Fibroblast of the conjunctiva (primary cell): ENCODE measurements around the gene PHETA2.

Experiments
- DNase-seq: peaks from one replicate; pipeline ENCODE4 v3.0.0-alpha.2; 2010; ENCODE audit warnings: low read depth

Gene PHETA2

DNA sequence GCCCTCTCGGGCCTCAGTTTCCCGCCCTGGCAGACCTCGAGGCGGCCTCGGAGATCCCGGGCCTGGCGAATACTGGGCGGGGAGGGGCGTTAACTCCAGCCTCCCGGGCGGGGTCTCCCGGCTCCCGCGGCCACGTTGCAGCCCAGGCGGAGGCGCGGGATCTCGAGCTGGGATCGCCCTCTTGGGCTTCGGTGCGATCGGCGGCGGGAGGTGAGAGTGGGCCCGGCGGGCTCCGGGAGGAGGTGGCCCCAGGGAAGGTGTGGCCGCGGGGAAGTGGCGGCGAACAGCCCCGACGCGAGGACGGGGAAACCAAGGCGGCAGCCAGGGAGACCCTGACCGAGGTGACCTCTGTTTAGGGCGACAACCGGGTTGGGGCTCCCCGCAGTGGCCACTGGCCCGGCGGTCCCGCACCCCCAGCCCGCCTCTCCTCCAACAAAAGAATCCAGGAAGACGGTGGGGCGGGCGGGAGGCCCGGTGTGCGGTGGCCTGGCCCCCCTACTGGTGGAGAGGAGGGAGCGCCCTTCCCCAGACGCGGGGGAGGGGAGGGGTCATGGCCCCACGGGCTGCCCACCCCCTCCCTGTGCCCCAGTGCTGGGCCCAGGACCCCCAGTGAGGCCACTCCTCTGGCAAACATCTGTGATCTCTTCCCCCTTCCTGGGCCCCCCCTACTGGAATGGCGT lies at the start of gene PHETA2:
Gene PHETA2, plus strand, starts transcription at position 117 of the 680 bp plus-strand sequence. CDS start 3,046 bp downstream, outside the sequence.
- DNase-seq, result no peak

- DNase-seq, result no peak
These were observed 48.6 kb upstream of the PHETA2 start for GRCh38 chr22:42025421-42025820.

DNA sequence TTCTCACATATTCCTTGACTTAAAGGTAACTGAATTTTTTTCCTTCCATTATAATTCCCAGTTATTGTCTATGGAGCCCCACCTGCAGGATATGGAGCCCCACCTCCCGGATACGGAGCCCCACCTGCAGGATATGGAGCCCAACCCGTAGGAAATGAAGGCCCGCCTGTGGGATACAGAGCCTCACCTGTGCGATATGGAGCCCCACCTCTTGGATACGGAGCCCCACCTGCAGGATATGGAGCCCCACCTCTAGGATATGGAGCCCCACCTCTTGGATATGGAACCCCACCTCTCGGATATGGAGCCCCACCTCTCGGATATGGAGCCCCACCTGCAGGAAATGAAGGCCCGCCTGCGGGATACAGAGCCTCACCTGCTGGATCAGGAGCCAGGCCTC lies 47.3 kb upstream of the PHETA2 start:
- DNase-seq, result no peak

DNA sequence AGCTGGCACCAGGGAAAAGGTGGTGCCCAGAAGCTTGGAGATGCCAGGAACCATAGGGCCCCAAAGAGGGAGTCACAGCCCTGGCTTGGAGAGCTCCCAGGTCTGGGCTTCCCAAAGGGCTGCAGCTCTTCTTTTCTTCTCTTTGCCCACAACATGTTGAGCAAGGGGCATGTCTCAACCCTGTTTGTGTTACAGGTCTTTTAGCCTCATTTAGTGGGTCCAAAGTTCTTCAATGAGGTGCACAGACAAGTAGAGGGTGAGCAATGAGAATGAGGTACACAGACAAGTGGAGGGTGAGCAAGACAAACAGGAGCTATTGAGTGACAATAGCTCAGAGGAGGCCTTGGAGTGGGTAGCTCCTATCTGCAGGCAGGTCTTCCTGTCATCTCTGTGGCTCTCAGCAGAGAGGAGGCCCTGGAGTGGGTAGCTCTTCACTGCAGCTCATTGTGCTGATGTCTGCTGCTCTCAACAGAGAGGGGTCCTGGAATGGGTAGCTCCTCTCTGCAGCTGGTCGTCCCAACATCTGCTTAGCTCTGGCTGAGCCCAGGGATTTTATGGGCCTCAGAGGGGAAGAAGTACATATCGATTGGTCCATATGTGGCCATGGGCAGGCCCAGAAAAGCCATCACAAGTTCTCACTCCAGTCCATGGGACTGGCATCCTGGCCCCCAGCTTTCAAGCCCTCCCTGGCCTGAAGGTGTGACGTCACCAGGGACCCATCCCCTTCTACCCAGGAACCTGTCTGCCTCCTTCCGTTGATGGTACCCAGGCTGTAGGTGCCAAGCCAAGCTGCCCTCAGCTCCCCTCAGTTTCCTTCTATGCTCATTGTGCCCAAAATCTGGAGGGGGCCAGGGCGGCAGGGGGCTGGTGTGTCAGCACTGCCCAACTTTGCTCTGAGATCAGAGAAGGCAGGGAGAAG lies 40.5 kb upstream of the PHETA2 start:
- DNase-seq, result no peak

GRCh38 chr22:42035256-42035655 lies 38.8 kb upstream of the PHETA2 start:
- no peak for DNase-seq

DNA sequence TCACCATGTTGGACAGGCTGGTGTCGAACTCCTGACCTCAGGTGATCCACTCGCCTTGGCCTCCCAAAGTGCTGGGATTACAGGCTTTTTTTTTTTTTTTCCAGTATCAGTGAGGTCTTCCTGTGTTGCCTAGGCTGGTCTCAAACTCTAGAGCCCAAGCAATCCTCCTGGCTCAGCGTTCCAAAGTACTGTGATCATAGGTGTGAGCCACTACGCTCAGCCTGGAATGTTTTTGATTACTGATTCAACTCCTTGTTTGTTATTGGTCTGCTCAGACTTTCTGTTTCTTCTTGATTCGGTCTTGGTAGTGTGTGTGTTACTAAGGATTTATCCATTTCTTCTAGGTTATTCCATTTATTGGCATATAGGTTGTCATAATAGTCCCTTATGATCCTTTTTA lies 34.8 kb upstream of the PHETA2 start:
- no peak for DNase-seq

DNA sequence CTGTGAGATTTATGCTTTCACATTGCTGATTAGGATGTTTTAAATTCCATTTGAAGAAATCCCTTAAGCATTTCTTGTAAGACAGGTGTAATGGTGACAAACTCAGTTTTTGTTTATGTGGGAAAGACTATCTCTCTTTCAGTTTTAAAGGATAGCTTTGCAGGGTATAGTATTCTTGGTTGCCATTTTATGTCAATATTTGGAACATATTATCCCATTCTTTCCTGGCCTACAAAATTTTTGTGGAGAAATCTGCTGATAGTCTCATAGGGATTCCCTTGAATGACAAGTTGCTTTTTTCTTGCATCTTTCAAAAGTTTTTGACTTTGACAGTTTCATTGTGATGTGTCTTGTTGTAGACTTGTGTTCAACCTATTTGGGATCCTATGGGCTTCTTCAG lies 32.3 kb upstream of the PHETA2 start:
- no peak for DNase-seq

- DNase-seq, result no peak
These were observed 23.3 kb upstream of the PHETA2 start for GRCh38 chr22:42050641-42051180.

GRCh38 chr22:42052765-42053164 lies 21.3 kb upstream of the PHETA2 start:
- no peak for DNase-seq

- DNase-seq, result no peak
These were observed 17.1 kb upstream of the PHETA2 start for GRCh38 chr22:42056757-42057511.

- DNase-seq, result no peak
These were observed 13.6 kb upstream of the PHETA2 start for GRCh38 chr22:42060489-42060888.

- no peak for DNase-seq
These were observed 13.0 kb upstream of the PHETA2 start for GRCh38 chr22:42061041-42061440.

DNA sequence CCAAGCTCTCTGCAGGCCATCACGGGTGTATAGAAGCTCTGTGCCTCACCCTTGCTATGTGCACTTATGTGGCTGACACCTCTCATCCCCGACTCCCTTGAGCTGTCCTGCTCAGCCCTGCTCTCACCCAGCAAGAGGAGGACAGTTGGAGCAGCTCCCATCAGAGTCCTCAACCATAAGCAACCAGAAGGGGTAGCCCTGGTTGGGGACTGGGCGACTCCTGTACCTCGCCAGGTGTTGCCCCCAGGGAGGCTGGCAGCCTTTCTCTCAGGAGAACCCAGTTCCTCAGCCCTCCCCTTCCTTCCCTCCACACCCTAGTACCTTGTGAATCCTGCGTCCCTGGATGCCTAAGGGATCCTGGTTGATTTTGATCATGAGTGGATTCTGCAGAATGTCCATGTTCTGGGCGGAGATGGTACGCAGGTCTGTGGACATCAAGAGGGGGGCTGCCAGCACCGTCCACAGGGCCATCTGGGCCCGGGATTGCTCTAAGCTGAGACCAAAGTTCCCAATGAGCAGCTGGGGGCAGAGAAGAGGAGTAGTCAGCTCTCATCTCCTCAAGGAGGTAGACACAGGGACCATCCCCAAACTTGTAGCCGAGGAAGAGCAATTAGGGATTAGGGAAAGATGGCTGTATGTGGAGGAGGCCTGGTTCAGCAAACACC lies 11.4 kb upstream of the PHETA2 start:
- DNase-seq, result no peak

- DNase-seq, result no peak
These were observed 9.4 kb upstream of the PHETA2 start for GRCh38 chr22:42064629-42065028.

DNA sequence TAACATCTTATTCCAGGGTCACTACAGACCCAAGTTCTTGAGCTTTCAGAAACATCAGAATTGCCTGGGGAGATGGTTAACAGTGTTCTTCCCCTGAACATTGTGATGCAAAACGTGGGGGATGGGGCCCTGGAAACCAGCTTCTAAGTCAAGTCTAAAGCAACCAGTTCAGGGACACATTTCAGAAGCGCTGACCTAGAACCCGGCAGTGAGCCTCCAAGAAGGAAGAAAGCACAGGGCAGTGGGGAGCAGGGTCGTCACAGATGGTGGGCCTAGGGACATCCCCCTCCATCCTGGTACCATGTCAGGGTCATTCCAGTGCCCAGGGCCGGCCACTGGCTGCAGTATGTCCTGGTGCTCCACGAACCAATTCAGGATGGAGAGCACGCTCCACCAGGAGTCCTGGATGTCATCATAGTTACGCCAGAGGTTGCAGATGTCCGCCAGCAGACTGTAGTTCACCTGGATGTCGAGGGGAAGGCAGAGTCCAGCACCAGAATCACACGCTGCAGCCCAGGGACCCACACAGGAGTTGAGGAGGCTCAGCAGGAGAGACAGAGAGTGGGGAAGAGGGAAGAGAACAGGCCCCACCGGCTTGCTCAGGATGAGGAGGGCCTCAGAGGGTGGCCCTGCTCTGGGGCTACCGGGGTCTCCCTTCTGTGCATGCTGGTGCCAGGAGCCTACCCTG lies 8.5 kb upstream of the PHETA2 start:
- no peak for DNase-seq

- DNase-seq, result no peak
These were observed 7.8 kb upstream of the PHETA2 start for GRCh38 chr22:42066126-42066761.

DNA sequence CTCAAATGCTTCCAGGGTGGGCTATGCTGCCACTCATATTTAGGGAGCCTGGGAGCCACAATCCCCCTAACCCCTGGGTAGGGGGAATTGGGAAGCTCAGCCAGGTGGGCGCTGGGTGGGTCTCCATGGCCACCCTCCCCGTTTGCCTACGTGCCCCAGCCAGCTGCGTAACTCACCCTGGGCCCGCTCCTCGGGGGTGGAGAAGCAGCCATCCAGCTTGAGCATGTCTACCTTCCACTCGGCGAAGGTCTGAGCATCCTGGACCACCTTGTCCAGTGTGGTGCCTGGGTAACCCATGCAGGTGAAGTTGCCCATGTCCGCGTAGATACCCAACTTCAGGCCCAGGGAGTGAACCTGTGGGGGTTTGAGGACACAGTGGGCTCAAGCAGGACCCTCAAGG lies 7.1 kb upstream of the PHETA2 start:
- no peak for DNase-seq

DNA sequence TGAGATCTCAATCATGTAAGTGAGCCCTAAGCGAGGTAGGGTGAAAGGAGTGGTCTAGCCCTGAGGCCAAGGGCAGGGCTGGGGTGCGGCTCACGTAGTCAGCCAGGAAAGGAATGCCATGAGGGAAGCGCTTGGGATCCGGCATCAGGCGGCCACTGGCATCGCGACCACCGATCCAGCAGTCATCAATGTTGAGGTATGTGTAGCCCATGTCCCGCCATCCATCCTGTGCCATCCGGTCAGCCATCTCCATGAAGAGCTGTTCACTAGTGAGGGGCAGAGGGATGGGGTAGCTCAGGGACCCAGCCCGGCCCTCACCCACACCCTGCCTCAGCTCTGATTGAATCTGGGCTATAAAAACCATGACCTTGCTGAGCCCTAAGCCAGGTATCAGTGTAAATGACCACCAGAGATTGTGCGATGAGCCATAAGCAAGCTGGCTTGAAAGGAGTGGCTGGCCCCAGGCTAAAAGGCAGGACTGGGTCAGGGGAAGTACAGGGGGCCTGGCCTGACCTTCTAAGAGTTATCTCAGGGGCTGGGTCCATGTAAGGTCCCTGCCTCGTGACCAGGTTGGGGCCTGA lies 6.3 kb upstream of the PHETA2 start:
- DNase-seq, result no peak

DNA sequence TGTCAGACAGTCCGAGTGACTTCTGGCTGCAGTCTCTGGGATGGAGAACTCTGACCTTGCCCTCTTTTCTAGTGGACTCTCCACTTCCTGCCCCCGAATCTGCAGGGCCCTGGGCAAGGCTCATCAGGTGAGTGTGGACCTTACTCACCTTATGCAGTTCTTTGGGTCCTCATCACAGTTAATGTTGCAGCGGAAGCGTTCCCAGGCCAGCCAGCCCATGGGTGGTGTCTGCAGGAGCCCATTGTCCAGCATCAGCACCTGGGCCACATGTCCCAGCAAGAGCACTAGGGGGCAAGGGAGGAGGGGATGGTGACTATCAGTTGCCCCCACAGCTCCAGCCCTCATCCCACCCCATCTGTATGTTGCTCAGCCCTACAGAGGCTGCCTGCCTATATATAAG lies 5.8 kb upstream of the PHETA2 start:
- DNase-seq, result no peak

DNA sequence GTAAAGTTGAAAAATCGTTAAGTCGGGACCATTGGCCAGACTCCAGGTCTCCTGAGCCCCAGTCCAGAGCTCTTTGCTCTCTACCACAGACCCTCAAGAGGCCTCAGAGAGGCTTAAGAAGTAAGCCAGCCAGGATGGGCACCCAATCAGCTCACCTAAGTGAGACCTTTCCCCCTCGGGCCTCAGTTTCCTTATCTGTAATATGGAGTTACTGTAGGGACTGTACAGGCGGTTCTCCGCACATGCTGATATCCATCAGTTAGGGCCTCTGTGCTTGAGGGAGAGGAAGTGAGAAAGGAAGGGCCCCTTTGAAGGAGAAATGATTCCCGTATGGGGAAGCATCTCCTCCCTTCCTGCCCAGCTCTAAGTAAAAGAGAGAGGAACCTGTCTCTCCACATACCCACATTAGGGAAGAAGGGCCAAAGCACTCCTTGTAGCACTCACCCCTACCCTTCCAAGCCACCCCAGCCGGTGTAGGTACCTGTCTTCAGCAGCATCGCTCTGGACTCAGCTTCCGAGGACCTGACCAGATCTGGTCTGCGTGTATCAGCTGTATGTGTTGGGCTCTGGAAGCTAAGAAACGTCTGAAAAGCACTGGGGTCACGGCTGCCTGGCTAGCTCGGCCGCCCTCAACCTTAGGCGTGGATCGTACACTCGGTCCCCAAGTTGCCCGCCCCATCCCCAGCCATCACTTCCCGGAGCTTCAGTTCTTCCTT lies 4.1 kb upstream of the PHETA2 start:
- no peak for DNase-seq
